Retina (tissue), 1 donor: ENCODE results near the gene TBCK.
"Not testable (repeated sequence)": the region's sequence is repeated elsewhere in the genome, so short reads cannot be mapped to it uniquely, and the experiment has no call there.

Source experiments
- DNase-seq: peaks from one replicate; pipeline ENCODE4 v3.0.0-alpha.2; 2016

TBCK gene

GRCh38 chr4:106321168-106321567 lies 5.2 kb upstream of the TBCK start:
- DNase-seq: not testable (repeated sequence)

- DNase-seq: no peak
These were observed 4.2 kb upstream of the TBCK start for GRCh38 chr4:106320235-106320634.

GRCh38 chr4:106318511-106318910 lies 2.5 kb upstream of the TBCK start:
- no peak for DNase-seq

GRCh38 chr4:106317815-106318214 lies 1.8 kb upstream of the TBCK start:
- no peak for DNase-seq

DNA sequence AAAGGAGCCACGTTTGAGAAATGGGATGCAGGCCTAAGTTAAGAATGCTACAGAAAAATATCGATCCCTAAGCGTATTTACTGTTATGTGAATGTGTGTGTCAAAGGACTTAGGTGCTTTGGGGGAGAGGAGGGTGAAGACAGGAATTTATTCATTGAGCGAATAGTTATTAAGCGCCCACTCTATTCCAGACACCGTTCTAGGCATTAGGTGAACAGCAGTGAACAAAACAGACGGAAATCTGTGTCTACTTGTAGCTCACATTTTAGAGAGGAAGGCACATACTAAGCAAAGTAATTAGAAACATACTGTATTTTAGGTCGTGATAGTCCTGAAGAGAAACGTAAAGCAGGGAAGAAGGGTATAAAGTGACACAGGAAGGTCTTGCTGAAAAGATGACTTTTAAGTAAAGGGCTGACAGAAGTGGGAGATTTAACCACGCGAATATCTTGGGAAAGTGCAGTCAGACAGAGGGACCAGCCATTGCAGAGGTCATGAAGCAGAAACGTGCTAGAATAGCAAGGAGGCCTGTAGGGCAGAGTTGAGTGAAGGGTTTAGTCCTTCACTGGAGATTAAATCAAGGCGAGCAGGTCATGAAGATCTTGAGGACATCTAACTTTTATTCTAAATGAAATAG lies 882 bp upstream of the TBCK start:
- DNase-seq: no peak

DNA sequence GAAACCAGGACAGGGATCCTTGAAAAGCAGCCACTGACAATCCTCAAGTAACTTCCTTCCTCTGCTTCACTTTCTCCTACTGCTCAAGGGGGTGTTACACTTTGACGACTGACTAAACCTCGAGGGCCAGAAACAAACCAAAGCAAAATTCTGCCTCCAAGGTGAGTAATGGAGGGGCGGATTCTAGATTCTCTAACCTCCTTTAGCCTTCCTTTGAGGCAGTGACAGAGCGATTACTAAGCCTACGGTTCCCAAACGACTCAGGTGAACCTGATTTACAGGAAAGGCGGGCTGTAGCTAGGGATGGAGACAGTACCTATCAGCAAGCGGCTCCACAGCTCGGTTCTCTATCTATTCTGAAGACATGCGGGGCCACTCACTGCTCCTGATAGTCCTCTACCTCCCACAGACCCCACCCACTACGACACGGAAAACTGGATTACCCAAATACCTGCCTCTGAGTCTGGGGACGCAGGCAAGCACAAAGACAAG lies 487 bp downstream of the TBCK start:
- no peak for DNase-seq

- no peak for DNase-seq
These were observed 1.0 kb downstream of the TBCK start for GRCh38 chr4:106314960-106315359.

- DNase-seq: no peak
These were observed 2.9 kb downstream of the TBCK start for GRCh38 chr4:106312997-106313522.

- no peak for DNase-seq
These were observed 3.6 kb downstream of the TBCK start for GRCh38 chr4:106312377-106312776.

DNA sequence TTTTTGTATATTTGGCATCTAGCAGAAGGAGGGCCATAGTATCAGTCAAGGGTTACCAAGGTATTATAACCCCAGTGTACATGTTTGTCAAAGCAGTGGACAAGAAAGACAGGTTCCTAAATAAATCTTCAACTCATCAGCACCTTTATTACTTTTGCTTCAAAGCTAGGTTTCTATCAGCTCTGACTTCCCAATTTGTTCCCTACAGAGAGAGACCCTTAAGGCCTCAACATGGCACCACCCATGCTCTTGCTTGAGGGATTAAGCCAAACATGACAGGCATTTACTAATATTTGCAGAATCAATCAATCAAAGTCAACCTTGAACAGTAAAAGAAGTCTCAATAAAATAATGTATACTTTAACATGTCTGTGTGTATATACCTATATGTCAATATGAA lies 9.4 kb downstream of the TBCK start:
- DNase-seq: no peak

DNA sequence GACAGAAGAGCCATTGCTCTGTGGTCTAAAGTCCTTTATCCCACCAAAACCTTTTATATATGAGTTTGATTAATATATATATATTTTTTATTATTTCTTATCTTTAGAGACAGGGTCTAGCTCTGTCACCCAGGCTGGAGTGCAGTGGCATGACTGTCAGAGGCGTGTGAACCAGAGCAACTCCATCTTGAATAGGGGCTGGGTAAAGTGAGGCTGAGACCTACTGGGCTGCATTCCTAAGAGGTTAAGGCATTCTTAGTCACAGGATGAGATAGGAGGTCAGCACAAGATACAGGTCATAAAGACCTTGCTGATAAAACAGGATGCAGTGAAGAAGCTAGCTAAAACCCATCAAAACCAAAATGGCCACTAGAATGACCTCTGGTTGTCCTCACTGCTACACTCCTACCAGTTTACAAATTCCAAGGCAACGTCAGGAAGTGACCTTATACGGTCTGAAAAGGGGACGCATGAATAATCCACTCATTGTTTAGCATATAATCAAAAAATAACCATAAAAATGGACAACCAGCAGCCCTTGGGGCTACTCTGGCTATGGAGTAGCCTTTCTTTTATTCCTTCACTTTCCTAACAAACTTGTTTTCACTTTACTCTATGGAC lies 10.5 kb downstream of the TBCK start:
- no peak for DNase-seq

DNA sequence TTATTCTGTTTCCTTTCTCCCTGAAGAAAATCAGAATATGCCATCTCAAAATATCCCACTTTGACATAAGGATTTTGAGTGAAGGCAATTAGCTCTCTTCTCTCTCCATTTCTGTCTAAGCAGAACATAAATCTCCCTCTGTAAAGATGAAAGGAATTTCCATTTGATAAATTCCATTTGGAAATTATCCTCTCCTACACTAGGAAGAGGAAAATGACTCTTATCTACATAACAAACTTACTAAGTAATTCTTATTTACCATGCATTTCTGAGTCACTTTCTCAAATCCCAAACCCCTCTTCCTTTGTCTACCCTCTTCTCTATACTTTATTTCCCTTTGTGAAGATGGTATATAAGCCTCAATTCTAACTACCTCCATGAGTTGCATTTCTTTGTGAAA lies 11.4 kb downstream of the TBCK start:
- no peak for DNase-seq

DNA sequence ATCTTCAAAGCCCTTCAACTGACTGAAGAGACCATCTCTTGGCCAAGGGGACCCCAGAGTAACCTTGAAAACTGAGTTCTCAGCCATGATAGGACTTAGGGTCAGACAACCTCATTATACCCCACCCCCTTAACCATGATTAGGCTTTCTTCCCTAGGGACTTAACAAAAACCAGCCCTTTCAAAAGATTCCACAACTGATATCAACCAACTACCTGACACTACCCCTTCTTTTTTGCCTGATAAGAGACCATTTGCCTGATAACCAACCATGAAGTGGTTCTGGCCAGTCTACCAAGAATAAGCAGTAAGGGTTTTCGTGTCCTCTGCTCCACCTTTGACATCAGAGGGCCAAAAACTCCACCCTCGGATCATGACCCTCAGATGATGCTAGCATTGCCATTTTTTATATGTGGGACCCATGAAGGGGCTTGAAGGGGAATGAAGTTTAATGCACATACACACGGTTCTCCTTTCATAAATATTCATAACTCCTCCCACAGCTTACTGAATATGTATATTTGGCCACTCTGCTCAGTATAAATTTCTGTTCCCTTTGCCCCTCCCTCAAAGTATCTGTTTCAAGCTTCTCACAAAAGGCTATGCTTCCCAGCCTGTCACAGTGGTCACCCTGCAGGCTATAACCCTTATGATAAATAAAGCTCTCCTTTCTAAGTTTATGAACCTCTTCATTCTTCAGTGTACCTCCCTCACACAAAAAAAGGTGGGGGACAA lies 12.3 kb downstream of the TBCK start:
- no peak for DNase-seq

DNA sequence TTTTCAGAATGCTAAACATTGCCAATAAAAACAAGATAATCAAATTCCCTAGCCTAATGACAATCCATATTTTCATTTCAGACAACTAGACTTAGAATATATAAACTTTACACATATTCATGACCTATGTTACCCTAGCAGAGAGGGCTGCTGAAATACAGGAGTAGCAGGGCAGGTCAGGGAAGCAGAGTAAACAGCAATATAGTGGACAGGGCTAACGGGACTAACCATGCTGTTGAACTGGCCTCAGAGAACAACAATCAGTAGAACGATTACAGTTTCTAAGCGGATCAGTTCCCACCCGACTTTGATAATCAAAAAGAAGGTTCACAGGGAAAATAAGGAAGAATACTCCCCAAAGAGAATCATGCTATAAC lies 14.0 kb downstream of the TBCK start:
- no peak for DNase-seq

GRCh38 chr4:106301393-106302061 lies 14.5 kb downstream of the TBCK start:
- no peak for DNase-seq

DNA sequence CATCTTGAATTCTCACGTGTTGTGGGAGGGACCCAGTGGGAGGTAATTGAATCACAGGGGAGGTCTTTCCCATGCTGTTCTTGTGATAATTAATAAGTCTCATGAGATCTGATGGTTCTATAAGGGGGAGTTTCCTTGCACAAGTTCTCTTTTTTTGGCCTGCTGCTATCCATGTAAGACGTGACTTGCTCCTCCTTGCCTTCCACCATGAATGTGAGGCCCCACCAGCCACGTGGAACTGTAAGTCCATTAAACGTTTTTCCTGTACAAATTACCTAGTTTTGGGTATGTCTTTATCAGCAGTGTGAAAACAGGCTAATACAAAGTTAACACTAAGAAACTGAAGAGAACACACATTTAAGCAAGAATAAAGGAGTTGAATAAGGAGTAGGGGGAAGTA lies 16.0 kb downstream of the TBCK start:
- DNase-seq: no peak

DNA sequence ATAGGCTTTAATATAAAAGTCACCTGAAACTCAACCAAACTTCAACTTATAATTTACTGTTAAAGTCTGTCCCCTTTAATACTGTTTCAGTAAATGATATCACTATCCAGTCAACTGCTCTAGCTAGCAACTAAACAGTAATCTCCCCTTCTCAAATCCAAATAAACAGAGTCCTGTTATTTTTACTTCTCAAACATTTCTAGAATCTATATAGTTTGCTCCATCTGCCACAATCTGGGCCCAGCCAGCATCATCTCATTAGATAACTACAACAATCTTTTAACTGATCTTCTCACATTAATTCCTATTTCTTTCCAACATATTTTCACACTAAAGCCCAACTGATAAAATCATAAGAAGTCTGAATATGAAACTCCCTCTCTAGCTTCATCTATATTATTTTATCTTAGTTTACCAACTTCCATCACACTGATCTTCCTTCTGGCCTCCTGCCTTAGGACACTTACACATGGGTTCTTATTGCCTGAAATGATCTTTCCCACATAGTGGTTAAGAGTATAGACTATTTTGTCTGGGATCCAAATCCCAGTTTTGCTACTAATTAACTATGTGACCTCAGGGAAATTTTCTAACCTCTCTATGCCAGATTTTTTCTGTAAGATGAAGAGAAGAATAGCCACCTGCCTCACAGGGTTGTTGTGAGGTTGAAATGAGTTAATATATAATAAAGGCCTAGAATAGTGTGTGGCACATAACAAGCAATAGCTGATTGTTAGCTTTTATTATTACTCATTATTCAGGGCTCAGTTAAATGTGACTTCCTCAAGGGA lies 18.6 kb downstream of the TBCK start:
- DNase-seq: no peak

GRCh38 chr4:106294062-106294461 lies 21.9 kb downstream of the TBCK start:
- no peak for DNase-seq

GRCh38 chr4:106291678-106292077 lies 24.3 kb downstream of the TBCK start:
- DNase-seq: no peak

DNA sequence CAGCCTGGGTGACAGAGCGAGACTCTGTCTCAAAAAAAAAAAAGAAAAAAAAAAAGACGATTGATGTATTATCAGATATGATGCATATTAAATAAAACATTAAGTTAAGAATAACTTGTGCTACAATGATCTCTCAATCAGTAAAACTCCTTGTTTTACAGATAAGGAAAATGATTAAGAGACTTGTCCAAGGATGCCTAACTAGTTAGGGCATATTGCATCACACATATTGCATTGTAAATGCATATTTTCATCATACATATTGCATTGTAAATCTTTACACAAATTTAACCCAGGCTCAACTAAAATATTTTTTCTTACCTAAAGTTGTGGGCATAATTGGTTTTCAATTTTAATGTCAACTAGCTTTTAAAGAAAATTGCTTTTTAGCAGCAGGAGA lies 26.3 kb downstream of the TBCK start:
- no peak for DNase-seq

GRCh38 chr4:106287353-106287969 lies 28.5 kb downstream of the TBCK start:
- no peak for DNase-seq

DNA sequence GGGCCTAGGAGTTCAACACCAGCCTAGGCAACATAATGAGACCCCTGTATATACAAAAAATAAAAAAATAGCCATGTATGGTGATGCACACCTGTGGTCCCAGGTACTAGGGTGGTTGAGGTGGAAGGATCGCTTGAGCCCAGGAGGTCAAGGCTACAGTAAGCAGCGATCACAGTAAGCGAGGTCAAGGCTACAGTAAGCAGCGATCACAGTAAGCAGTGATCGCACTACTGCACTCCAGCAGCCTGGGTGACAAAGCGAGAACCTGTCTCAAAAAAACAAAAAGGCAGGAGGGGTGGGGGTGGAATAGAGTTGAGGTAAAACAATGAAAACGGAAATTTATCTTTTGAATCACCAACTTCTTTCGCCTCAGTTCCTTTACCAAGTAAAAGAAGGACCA lies 29.4 kb downstream of the TBCK start:
- no peak for DNase-seq
